Endothelial cell of umbilical vein (primary cell): ENCODE data around the gene VCL. TPM values are rescaled to one million over a fixed set of nuclear protein-coding genes. Genes with fewer than 3 reads are reported as not detected.

Source experiments
- BruUV-seq: library from RNA; stranded (reverse); fragments of 400-500 nt; replicated peaks from 2 replicates; lab custom pipeline; 2021; lab: Mats Ljungman, UMichigan
- CTCF ChIA-PET: fragments of 300-600, 350-600 bp; sonication (Branson Sonifier 250); formaldehyde crosslinking; loops from one replicate; lab custom pipeline; 2021; ENCODE audit warnings: antibody characterized with exemption, inconsistent platforms; lab: Charles Lee
- POLR2A ChIA-PET: fragments of 300-600, 350-600 bp; sonication (Branson Sonifier 250); formaldehyde crosslinking; loops from one replicate; lab custom pipeline; 2021; ENCODE audit warnings: antibody characterized with exemption, inconsistent platforms; lab: Charles Lee
- DNase-seq: peaks from one replicate; pipeline ENCODE4 v3.0.0-alpha.2; 2011; ENCODE audit warnings: low read depth, low spot score
- FAIRE-seq: peaks from 2 replicates; lab custom pipeline; 2011; peaks lifted over from hg19 to GRCh38; lab: Jason Lieb, UNC
- H2AFZ ChIP-seq: 2 replicates; pipeline ENCODE4 v1.6.0; 2012; ENCODE audit warnings: low read depth, low read length, control low read depth, inconsistent platforms
- H3K27ac ChIP-seq: 2 replicates; pipeline ENCODE4 v1.5.1; 2011; ENCODE audit warnings: low read depth, mild to moderate bottlenecking, control low read depth, low read length, moderate library complexity; ENCODE audit not compliant: insufficient read depth
- H3K27me3 ChIP-seq, 2 experiments: 2 replicates each; pipeline versions ENCODE4 v1.6.0 to v1.6.1; 2011; ENCODE audit warnings: low read length in 2 of 2, mixed read lengths in 1 of 2; ENCODE audit not compliant: control insufficient read depth in 2 of 2, insufficient read depth in 2 of 2
- H3K36me3 ChIP-seq, 2 experiments: 2 replicates in 1 of 2; 3 replicates in 1 of 2; pipeline ENCODE4 v1.5.1; 2011; ENCODE audit warnings: low read length in 2 of 2, mild to moderate bottlenecking in 1 of 2, moderate library complexity in 1 of 2; ENCODE audit not compliant: control insufficient read depth in 2 of 2, insufficient read depth in 2 of 2; ENCODE audit errors: extremely low read depth in 1 of 2
- H3K4me1 ChIP-seq: 3 replicates; pipeline ENCODE4 v1.5.1; 2011; ENCODE audit warnings: mild to moderate bottlenecking, low read length; ENCODE audit not compliant: control insufficient read depth, insufficient read depth; ENCODE audit errors: extremely low read depth
- H3K4me2 ChIP-seq: 2 replicates; pipeline ENCODE4 v1.6.1; 2011; ENCODE audit warnings: low read length, control low read depth, mixed read lengths; ENCODE audit not compliant: insufficient read depth
- H3K4me3 ChIP-seq, 3 experiments: fragments of 200-600 bp in 1 of 3; sonication (generic), shearing (Covaris generic) in 1 of 3; replicated peaks in 1 of 3; 2 replicates each; pipeline ENCODE4 v1.5.1; 2011 to 2016; ENCODE audit warnings: control low read depth in 3 of 3, low read length in 3 of 3, mild to moderate bottlenecking in 2 of 3, inconsistent platforms in 1 of 3, low read depth in 1 of 3, moderate library complexity in 1 of 3; ENCODE audit not compliant: insufficient read depth in 1 of 3
- H3K79me2 ChIP-seq: 2 replicates; pipeline ENCODE4 v1.6.0; 2012; ENCODE audit warnings: low read length, inconsistent platforms; ENCODE audit not compliant: control insufficient read depth, insufficient read depth
- H3K9ac ChIP-seq: replicated peaks from 2 replicates; pipeline ENCODE3; 2011; ENCODE audit warnings: low read length, control low read depth; ENCODE audit not compliant: insufficient read depth; ENCODE audit errors: extremely low read depth
- H3K9me1 ChIP-seq: replicated peaks from 3 replicates; pipeline ENCODE4 v1.6.0; 2011; ENCODE audit warnings: mild to moderate bottlenecking, low read length; ENCODE audit not compliant: control insufficient read depth, insufficient read depth; ENCODE audit errors: extremely low read depth
- H3K9me3 ChIP-seq: replicated peaks from 2 replicates; pipeline ENCODE4 v1.5.1; 2012; ENCODE audit warnings: low read length, inconsistent platforms; ENCODE audit not compliant: control insufficient read depth, insufficient read depth
- H4K20me1 ChIP-seq: replicated peaks from 2 replicates; pipeline ENCODE3; 2011; ENCODE audit warnings: mild to moderate bottlenecking, low read length; ENCODE audit not compliant: control insufficient read depth, insufficient read depth; ENCODE audit errors: extremely low read depth
- EZH2 ChIP-seq: IDR thresholded peaks from 2 replicates; pipeline ENCODE4 v1.6.1; 2012; ENCODE audit warnings: borderline replicate concordance, low read depth, mild to moderate bottlenecking, moderate library complexity, low read length, inconsistent platforms; ENCODE audit not compliant: severe bottlenecking
- FOS ChIP-seq: IDR thresholded peaks from 2 replicates; pipeline ENCODE4 v1.6.1; 2011; ENCODE audit warnings: mild to moderate bottlenecking, low read length, moderate library complexity, borderline replicate concordance; ENCODE audit not compliant: insufficient read depth
- GATA2 ChIP-seq: IDR thresholded peaks from 2 replicates; pipeline ENCODE4 v1.7.0; 2011; ENCODE audit warnings: low read depth, mild to moderate bottlenecking, moderate library complexity, mixed read lengths, low read length; ENCODE audit not compliant: insufficient read length, insufficient read depth
- JUN ChIP-seq: IDR thresholded peaks from 2 replicates; pipeline ENCODE4 v1.6.1; 2011; ENCODE audit warnings: borderline replicate concordance, low read depth; ENCODE audit not compliant: insufficient read length, insufficient read depth
- MYC ChIP-seq: IDR thresholded peaks from one replicate; pipeline ENCODE4 v1.6.1; 2011; ENCODE audit warnings: mild to moderate bottlenecking, low read depth, low read length
- POLR2A ChIP-seq: IDR thresholded peaks from 2 replicates; pipeline ENCODE4 v1.6.1; 2012; ENCODE audit warnings: low read depth, mild to moderate bottlenecking, control low read depth, low read length
- POLR2AphosphoS5 ChIP-seq: IDR thresholded peaks from 2 replicates; pipeline ENCODE4 v1.6.1; 2012; ENCODE audit warnings: low read depth, mild to moderate bottlenecking, control low read depth, low read length, moderate library complexity; ENCODE audit not compliant: insufficient read depth
- dilution Hi-C: fragments of 300-500 bp; cut with MboI; formaldehyde crosslinking; loops from one replicate; pipeline ENCODE4 v1.15.0; 2019; ENCODE audit warnings: low sequenced_read_pairs; ENCODE audit not compliant: extremely low pct_ligation_motif_present
- intact Hi-C: fragments of 100-400 bp; cut with micrococcal nuclease; formaldehyde crosslinking; loops from one replicate; pipeline ENCODE4 v1.10.0; 2022
- polyA plus RNA-seq, 4 experiments: library from polyadenylated mRNA; depleted of rRNA in 3 of 4; stranded (reverse) in 3 of 4; unstranded in 1 of 4; fragments of >200 nt; gene quantifications; 2 replicates each; pipeline versions ENCODE4 v1.2.1 to v1.2.3, GENCODE V29; 2011 to 2012; ENCODE audit warnings: missing spikeins in 1 of 4
- total RNA-seq: library from RNA; stranded (reverse); gene quantifications from 2 replicates; pipeline ENCODE4 v1.2.3, GENCODE V29; 2021
- TF ChIP-seq, protein P1 (sequence below), 2 donors: IDR thresholded peaks; 1 replicate in 1 of 2; 2 replicates in 1 of 2; pipeline ENCODE4 v1.5.1; 2011; ENCODE audit warnings: low read length in 2 of 2, mild to moderate bottlenecking in 2 of 2, moderate library complexity in 2 of 2, control low read depth in 1 of 2, inconsistent platforms in 1 of 2, low read depth in 1 of 2; ENCODE audit not compliant: insufficient read depth in 1 of 2; ENCODE audit errors: extremely low read depth in 1 of 2
- TF ChIP-seq, protein P2 (sequence below): IDR thresholded peaks from 2 replicates; pipeline ENCODE4 v1.6.1; 2011; ENCODE audit not compliant: insufficient read depth, insufficient read length

The VCL gene
- total and polyA plus RNA-seq, 2 donors (not counting 3 experiments of a cell fraction or from before 2014, with no cell fraction given), result 95.4 to 231 TPM

DNA sequence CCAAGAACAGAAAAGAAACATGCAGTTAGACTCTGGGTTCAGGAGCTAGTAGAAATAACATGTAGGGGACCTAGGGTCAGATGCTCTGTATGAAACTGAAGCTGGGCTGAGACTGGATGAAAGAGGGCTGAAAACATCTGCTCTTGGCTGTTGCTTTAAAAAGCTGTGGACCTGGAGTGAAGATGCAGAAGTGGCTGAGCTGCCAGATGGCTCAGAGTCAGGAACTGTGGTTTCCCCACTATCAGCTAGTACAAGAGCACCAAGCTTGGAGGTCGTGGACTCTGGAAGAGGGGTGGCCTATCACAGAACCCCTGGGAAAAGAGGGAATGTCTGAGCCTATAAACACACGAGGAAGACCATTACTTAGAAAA, 159.0 kb downstream of the VCL start:
- dilution Hi-C loops, result no loop called here
- no peaks in the 10 kb centered on the region for H3K27me3 ChIP-seq
- no TSS peak for BruUV-seq
- H3K9me3 ChIP-seq, result no peaks in the 10 kb centered on the region
- H3K9me1 ChIP-seq, result no peaks in the 10 kb centered on the region
- H3K9ac ChIP-seq, result no peak overlapping the region
- ChIA-PET CTCF (interaction anchor here (0.7 to 1.8 kb wide), 8 partner anchors 9 to 82 kb away, joined by 3 to 6 read pairs (median 4); no protein-coding TSS in a partner anchor), POLR2A (no interaction called here)
- H3K4me3 ChIP-seq, result no peak overlapping the region
- intact Hi-C loops, result loop anchor here (10.0 kb wide), 1 partner anchor 958 kb away; the partner anchor contains the start of gene SAMD8
- no peak for TF ChIP-seq POLR2AphosphoS5
- TF ChIP-seq, protein P1, sequence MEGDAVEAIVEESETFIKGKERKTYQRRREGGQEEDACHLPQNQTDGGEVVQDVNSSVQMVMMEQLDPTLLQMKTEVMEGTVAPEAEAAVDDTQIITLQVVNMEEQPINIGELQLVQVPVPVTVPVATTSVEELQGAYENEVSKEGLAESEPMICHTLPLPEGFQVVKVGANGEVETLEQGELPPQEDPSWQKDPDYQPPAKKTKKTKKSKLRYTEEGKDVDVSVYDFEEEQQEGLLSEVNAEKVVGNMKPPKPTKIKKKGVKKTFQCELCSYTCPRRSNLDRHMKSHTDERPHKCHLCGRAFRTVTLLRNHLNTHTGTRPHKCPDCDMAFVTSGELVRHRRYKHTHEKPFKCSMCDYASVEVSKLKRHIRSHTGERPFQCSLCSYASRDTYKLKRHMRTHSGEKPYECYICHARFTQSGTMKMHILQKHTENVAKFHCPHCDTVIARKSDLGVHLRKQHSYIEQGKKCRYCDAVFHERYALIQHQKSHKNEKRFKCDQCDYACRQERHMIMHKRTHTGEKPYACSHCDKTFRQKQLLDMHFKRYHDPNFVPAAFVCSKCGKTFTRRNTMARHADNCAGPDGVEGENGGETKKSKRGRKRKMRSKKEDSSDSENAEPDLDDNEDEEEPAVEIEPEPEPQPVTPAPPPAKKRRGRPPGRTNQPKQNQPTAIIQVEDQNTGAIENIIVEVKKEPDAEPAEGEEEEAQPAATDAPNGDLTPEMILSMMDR (IDR thresholded peaks at IDR 0.05; ENCODE audit: extremely low read depth in 1 of 2, insufficient read depth in 1 of 2, low read depth in 1 of 2, low read length in 2 of 2), result no peak
- TF ChIP-seq, protein P2, sequence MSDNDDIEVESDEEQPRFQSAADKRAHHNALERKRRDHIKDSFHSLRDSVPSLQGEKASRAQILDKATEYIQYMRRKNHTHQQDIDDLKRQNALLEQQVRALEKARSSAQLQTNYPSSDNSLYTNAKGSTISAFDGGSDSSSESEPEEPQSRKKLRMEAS, result no peak
- TF ChIP-seq EZH2, result no peak
- TF ChIP-seq POLR2A, result no peak
- no peak for TF ChIP-seq GATA2
- no peak for TF ChIP-seq JUN
- TF ChIP-seq FOS, result no peak
- TF ChIP-seq MYC, result no peak
- no peaks in the 10 kb centered on the region for H3K36me3 ChIP-seq
- H3K4me2 ChIP-seq, result no peak overlapping the region
- H3K79me2 ChIP-seq, result peaks cover 5% of the 10 kb centered on the region
- DNase-seq (no peak), FAIRE-seq (no peak)
- H3K4me1 ChIP-seq, result peaks cover 5% of the 10 kb centered on the region
- no peak overlapping the region for H2AFZ ChIP-seq
- H4K20me1 ChIP-seq, result no peaks in the 10 kb centered on the region
- no peak overlapping the region for H3K27ac ChIP-seq
